Measurements from ENCODE around the gene ARHGAP26. TPM values are rescaled to one million over a fixed set of nuclear protein-coding genes. Genes with fewer than 3 reads are reported as not detected.

Gene ARHGAP26
- polyA plus RNA-seq, 1 donor from 2014 or later, result 0.83 TPM

GRCh38 chr5:143138839-143139238 lies 368.7 kb downstream of the ARHGAP26 start:
- no peak overlapping the region for H3K27ac ChIP-seq (ENCODE audit: low read length)
- H3K27me3 ChIP-seq (ENCODE audit: insufficient read depth, low read depth, low read length), result no peaks in the 10 kb centered on the region
- H3K9ac ChIP-seq (ENCODE audit: low read length), result no peak overlapping the region
- no peak overlapping the region for H2AFZ ChIP-seq (ENCODE audit: low read depth, low read length)
- H4K20me1 ChIP-seq (ENCODE audit: insufficient read depth), result no peaks in the 10 kb centered on the region
- no peak overlapping the region for H3K4me2 ChIP-seq (ENCODE audit: low read length)
- no peaks in the 10 kb centered on the region for H3F3A ChIP-seq (ENCODE audit: insufficient read depth, low read length, poor library complexity, severe bottlenecking)
- TF ChIP-seq REST (IDR thresholded peaks at IDR 0.05; ENCODE audit: borderline replicate concordance), result no peak
- TF ChIP-seq TAF1 (IDR thresholded peaks at IDR 0.05; ENCODE audit: low read depth), result no peak
- TF ChIP-seq POLR2AphosphoS5 (IDR thresholded peaks at IDR 0.05), result no peak
- TF ChIP-seq EZH2 (IDR thresholded peaks at IDR 0.05; ENCODE audit: borderline replicate concordance, insufficient read depth, low read length, poor library complexity, severe bottlenecking), result no peak
- no peak for TF ChIP-seq SMC3 (conservative IDR thresholded peaks at IDR 0.05; ENCODE audit: poor library complexity)
- no peak for TF ChIP-seq RAD21 (conservative IDR thresholded peaks at IDR 0.05)
- TF ChIP-seq MXI1 (conservative IDR thresholded peaks at IDR 0.05; ENCODE audit: poor library complexity, severe bottlenecking), result no peak
- TF ChIP-seq, protein P1, sequence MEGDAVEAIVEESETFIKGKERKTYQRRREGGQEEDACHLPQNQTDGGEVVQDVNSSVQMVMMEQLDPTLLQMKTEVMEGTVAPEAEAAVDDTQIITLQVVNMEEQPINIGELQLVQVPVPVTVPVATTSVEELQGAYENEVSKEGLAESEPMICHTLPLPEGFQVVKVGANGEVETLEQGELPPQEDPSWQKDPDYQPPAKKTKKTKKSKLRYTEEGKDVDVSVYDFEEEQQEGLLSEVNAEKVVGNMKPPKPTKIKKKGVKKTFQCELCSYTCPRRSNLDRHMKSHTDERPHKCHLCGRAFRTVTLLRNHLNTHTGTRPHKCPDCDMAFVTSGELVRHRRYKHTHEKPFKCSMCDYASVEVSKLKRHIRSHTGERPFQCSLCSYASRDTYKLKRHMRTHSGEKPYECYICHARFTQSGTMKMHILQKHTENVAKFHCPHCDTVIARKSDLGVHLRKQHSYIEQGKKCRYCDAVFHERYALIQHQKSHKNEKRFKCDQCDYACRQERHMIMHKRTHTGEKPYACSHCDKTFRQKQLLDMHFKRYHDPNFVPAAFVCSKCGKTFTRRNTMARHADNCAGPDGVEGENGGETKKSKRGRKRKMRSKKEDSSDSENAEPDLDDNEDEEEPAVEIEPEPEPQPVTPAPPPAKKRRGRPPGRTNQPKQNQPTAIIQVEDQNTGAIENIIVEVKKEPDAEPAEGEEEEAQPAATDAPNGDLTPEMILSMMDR (IDR thresholded peaks at IDR 0.05; ENCODE audit: poor library complexity, severe bottlenecking), result no peak
- no peak for TF ChIP-seq EP300 (conservative IDR thresholded peaks at IDR 0.05; ENCODE audit: poor library complexity, severe bottlenecking)
- H3K9me2 ChIP-seq (ENCODE audit: insufficient read depth, low read length), result no peaks in the 10 kb centered on the region
- H3K9me3 ChIP-seq (ENCODE audit: low read length), result no peaks in the 10 kb centered on the region
- H3K4me3 ChIP-seq (ENCODE audit: low read length), result no peak overlapping the region
- no peaks in the 10 kb centered on the region for H3K79me2 ChIP-seq (replicated peaks; ENCODE audit: insufficient read depth, low read length)
- H3K36me3 ChIP-seq (ENCODE audit: insufficient read depth, low read length), result no peaks in the 10 kb centered on the region

GRCh38 chr5:143139585-143139984 lies 369.4 kb downstream of the ARHGAP26 start:
- no peaks in the 10 kb centered on the region for H3K36me3 ChIP-seq (ENCODE audit: insufficient read depth, low read length)
- no peaks in the 10 kb centered on the region for H4K20me1 ChIP-seq (ENCODE audit: insufficient read depth)
- no peaks in the 10 kb centered on the region for H3K9me3 ChIP-seq (ENCODE audit: low read length)
- no peaks in the 10 kb centered on the region for H3K79me2 ChIP-seq (replicated peaks; ENCODE audit: insufficient read depth, low read length)
- no peak overlapping the region for H3K9ac ChIP-seq (ENCODE audit: low read length)
- H3K27me3 ChIP-seq (ENCODE audit: insufficient read depth, low read depth, low read length), result no peaks in the 10 kb centered on the region
- H3F3A ChIP-seq (ENCODE audit: insufficient read depth, low read length, poor library complexity, severe bottlenecking), result no peaks in the 10 kb centered on the region
- H2AFZ ChIP-seq (ENCODE audit: low read depth, low read length), result no peak overlapping the region
- no peak for TF ChIP-seq MXI1 (conservative IDR thresholded peaks at IDR 0.05; ENCODE audit: poor library complexity, severe bottlenecking)
- TF ChIP-seq TAF1 (IDR thresholded peaks at IDR 0.05; ENCODE audit: low read depth), result no peak
- no peak for TF ChIP-seq POLR2AphosphoS5 (IDR thresholded peaks at IDR 0.05)
- no peak for TF ChIP-seq EP300 (conservative IDR thresholded peaks at IDR 0.05; ENCODE audit: poor library complexity, severe bottlenecking)
- TF ChIP-seq REST (IDR thresholded peaks at IDR 0.05; ENCODE audit: borderline replicate concordance), result no peak
- TF ChIP-seq, protein P1 (IDR thresholded peaks at IDR 0.05; ENCODE audit: poor library complexity, severe bottlenecking), result no peak
- no peak for TF ChIP-seq SMC3 (conservative IDR thresholded peaks at IDR 0.05; ENCODE audit: poor library complexity)
- TF ChIP-seq RAD21 (conservative IDR thresholded peaks at IDR 0.05), result no peak
- no peak for TF ChIP-seq EZH2 (IDR thresholded peaks at IDR 0.05; ENCODE audit: borderline replicate concordance, insufficient read depth, low read length, poor library complexity, severe bottlenecking)
- no peak overlapping the region for H3K4me2 ChIP-seq (ENCODE audit: low read length)
- no peak overlapping the region for H3K4me3 ChIP-seq (ENCODE audit: low read length)
- no peaks in the 10 kb centered on the region for H3K9me2 ChIP-seq (ENCODE audit: insufficient read depth, low read length)
- H3K27ac ChIP-seq (ENCODE audit: low read length), result no peak overlapping the region
